GM10847 (cell line): ENCODE measurements around the gene HLA-E.

Experiments
- POLR2A ChIP-seq: IDR thresholded peaks from 2 replicates; pipeline ENCODE4 v1.6.1; 2011; ENCODE audit not compliant: insufficient read length; ENCODE audit errors: extremely low read depth

The HLA-E gene

DNA sequence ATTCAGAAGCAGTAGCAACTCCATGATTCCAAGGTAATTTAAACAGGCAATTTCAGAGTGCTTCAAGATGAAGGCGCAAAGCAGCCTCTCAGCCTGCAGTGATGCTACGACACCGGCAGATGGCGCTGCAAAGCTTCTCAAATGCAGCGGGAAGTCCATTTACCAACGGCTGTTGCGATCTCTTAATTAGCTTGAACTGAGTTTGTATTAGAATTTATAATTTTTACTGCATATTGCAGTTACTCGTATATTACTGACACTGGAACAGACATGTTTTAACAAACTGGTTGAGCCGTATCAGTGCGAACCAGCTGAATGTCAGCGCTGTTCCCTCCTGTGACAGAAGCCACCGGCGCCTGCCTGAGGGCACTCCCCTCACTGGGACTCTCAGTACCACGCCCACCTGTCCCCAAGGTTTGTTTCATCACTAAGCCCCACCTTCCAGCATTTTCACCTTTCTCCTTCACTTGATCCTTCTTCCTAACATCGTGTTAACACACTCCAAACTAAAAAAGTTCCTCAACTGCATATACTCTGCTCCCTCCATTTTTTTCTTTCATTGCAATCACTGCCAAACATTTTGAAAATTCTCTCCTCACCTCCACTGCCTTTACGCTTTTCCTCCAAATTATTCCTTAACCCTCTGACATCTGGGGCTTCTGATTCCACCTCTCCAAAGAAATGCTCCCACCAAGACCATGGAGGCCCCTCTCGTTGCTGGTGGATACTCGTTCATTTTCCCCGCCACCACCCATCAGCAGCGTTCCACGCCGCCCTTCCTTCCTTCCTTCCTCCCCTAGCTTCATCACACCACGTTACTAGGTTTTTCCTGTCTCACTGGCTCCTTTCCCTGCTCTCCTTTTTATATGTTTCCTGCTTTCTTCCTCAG is 52.5 kb downstream of the HLA-E start:
- TF ChIP-seq POLR2A = no peak

DNA sequence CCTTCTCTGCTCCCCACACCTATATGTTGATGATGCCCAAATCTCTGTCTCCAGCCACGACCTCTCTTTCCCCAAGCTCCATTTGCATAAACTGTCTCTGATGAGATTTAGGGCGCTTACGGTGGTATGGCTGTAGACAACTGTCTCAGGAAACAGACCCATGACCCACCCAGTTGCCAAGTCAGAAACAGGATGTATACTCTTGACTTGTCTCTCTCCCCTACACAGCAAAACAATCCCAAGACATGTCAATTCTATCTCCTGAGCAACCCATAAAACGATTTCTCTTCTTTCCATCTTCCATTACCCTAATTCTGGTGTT is 53.1 kb downstream of the HLA-E start:
- no peak for TF ChIP-seq POLR2A

DNA sequence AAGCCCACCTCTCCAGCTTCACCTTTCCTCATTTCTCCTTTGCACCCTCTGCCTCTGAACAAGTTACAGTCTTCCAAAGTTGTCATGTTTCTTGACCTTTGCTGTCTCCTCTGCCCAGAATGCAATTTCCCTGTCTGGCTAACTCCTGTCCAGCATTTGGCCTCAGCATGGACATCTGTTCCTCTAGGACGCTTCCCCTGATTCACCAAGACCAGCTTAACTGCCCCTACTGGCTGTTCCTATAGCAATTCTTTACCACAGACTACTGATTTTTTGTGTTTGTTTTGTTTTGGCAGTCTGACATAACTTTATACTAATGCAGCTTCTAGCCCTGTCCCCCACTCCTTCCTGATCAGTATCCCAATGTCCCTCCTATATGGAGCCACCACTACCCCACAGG is 53.6 kb downstream of the HLA-E start:
- TF ChIP-seq POLR2A = no peak
